Activated CD4-positive, alpha-beta T cell treated with anti-CD3 and anti-CD28 coated beads, Interleukin-2, amount 50 U/mL, for 16 hours (primary cell): ENCODE data around the gene GPX3.

ENCODE experiments used
- DNase-seq: peaks from one replicate; pipeline ENCODE4 v3.0.0-alpha.2; 2020

Gene GPX3

GRCh38 chr5:151014680-151015343, 5.6 kb upstream of the GPX3 start:
- DNase-seq = no peak

- DNase-seq = no peak
Observed at GRCh38 chr5:151015974-151016587, 4.3 kb upstream of the GPX3 start.

GRCh38 chr5:151016700-151017099, 3.7 kb upstream of the GPX3 start:
- no peak for DNase-seq

GRCh38 chr5:151017897-151018296, 2.5 kb upstream of the GPX3 start:
- no peak for DNase-seq

- no peak for DNase-seq
Observed at GRCh38 chr5:151018846-151019245, 1.5 kb upstream of the GPX3 start.

- no peak for DNase-seq
Observed at GRCh38 chr5:151019331-151019730, 1.1 kb upstream of the GPX3 start.

- DNase-seq = no peak
Observed at GRCh38 chr5:151021746-151022145, 1.4 kb downstream of the GPX3 start.

- no peak for DNase-seq
Observed at GRCh38 chr5:151022511-151023018, 2.2 kb downstream of the GPX3 start.

- no peak for DNase-seq
Observed at GRCh38 chr5:151023047-151023615, 2.7 kb downstream of the GPX3 start.

- no peak for DNase-seq
Observed at GRCh38 chr5:151023651-151024050, 3.3 kb downstream of the GPX3 start.

GRCh38 chr5:151024440-151025249, 4.3 kb downstream of the GPX3 start:
- no peak for DNase-seq

- no peak for DNase-seq
Observed at GRCh38 chr5:151025250-151025606, 4.8 kb downstream of the GPX3 start.

- DNase-seq = no peak
Observed at GRCh38 chr5:151026088-151026487, 5.7 kb downstream of the GPX3 start.

- no peak for DNase-seq
Observed at GRCh38 chr5:151026679-151027078, 6.3 kb downstream of the GPX3 start.

- no peak for DNase-seq
Observed at GRCh38 chr5:151027961-151028479, 7.6 kb downstream of the GPX3 start.

- no peak for DNase-seq
Observed at GRCh38 chr5:151028717-151029116, 8.3 kb downstream of the GPX3 start.

GRCh38 chr5:151029179-151030055, 9.0 kb downstream of the GPX3 start:
- no peak for DNase-seq

- DNase-seq = no peak
Observed at GRCh38 chr5:151030056-151030336, 9.6 kb downstream of the GPX3 start.

- DNase-seq = no peak
Observed at GRCh38 chr5:151030379-151030778, 10.0 kb downstream of the GPX3 start.

- DNase-seq = no peak
Observed at GRCh38 chr5:151031554-151031953, 11.2 kb downstream of the GPX3 start.

GRCh38 chr5:151033217-151033934, 13.0 kb downstream of the GPX3 start:
- DNase-seq = no peak
